A673 (cell line): Measurements from ENCODE around the gene DLEC1.

Experiments
- CTCF ChIP-seq: fragments of 300-800, 200-600 bp; sonication (generic); conservative IDR thresholded peaks from 2 replicates; pipeline ENCODE4 v1.5.1; 2017; ENCODE audit warnings: low read depth, mild to moderate bottlenecking, antibody characterized with exemption, low read length, moderate library complexity, mixed read lengths
- EZH2 ChIP-seq: fragments of 200-600 bp; sonication (generic); IDR thresholded peaks from 2 replicates; pipeline ENCODE4 v1.6.1; 2017; ENCODE audit warnings: borderline replicate concordance, low read depth, mild to moderate bottlenecking, mixed read lengths, antibody characterized with exemption, low read length; ENCODE audit not compliant: poor library complexity, severe bottlenecking

- no peak for TF ChIP-seq CTCF
- TF ChIP-seq EZH2, result no peak
These were observed 43.1 kb upstream of the DLEC1 start for GRCh38 chr3:37995652-37996641.
